Endothelial cell of umbilical vein (primary cell): ENCODE data around the gene ARHGEF28. TPM values are rescaled to one million over a fixed set of nuclear protein-coding genes. Genes with fewer than 3 reads are reported as not detected.

Experiments
- BruUV-seq: library from RNA; stranded (reverse); fragments of 400-500 nt; replicated peaks from 2 replicates; lab custom pipeline; 2021; lab: Mats Ljungman, UMichigan
- CTCF ChIA-PET: fragments of 300-600, 350-600 bp; sonication (Branson Sonifier 250); formaldehyde crosslinking; loops from one replicate; lab custom pipeline; 2021; ENCODE audit warnings: antibody characterized with exemption, inconsistent platforms; lab: Charles Lee
- POLR2A ChIA-PET: fragments of 300-600, 350-600 bp; sonication (Branson Sonifier 250); formaldehyde crosslinking; loops from one replicate; lab custom pipeline; 2021; ENCODE audit warnings: antibody characterized with exemption, inconsistent platforms; lab: Charles Lee
- DNase-seq: peaks from one replicate; pipeline ENCODE4 v3.0.0-alpha.2; 2011; ENCODE audit warnings: low read depth, low spot score
- FAIRE-seq: peaks from 2 replicates; lab custom pipeline; 2011; peaks lifted over from hg19 to GRCh38; lab: Jason Lieb, UNC
- H2AFZ ChIP-seq: 2 replicates; pipeline ENCODE4 v1.6.0; 2012; ENCODE audit warnings: low read depth, low read length, control low read depth, inconsistent platforms
- H3K27ac ChIP-seq: 2 replicates; pipeline ENCODE4 v1.5.1; 2011; ENCODE audit warnings: low read depth, mild to moderate bottlenecking, control low read depth, low read length, moderate library complexity; ENCODE audit not compliant: insufficient read depth
- H3K27me3 ChIP-seq, 2 experiments: 2 replicates each; pipeline versions ENCODE4 v1.6.0 to v1.6.1; 2011; ENCODE audit warnings: low read length in 2 of 2, mixed read lengths in 1 of 2; ENCODE audit not compliant: control insufficient read depth in 2 of 2, insufficient read depth in 2 of 2
- H3K36me3 ChIP-seq, 2 experiments: 2 replicates in 1 of 2; 3 replicates in 1 of 2; pipeline ENCODE4 v1.5.1; 2011; ENCODE audit warnings: low read length in 2 of 2, mild to moderate bottlenecking in 1 of 2, moderate library complexity in 1 of 2; ENCODE audit not compliant: control insufficient read depth in 2 of 2, insufficient read depth in 2 of 2; ENCODE audit errors: extremely low read depth in 1 of 2
- H3K4me1 ChIP-seq: 3 replicates; pipeline ENCODE4 v1.5.1; 2011; ENCODE audit warnings: mild to moderate bottlenecking, low read length; ENCODE audit not compliant: control insufficient read depth, insufficient read depth; ENCODE audit errors: extremely low read depth
- H3K4me2 ChIP-seq: 2 replicates; pipeline ENCODE4 v1.6.1; 2011; ENCODE audit warnings: low read length, control low read depth, mixed read lengths; ENCODE audit not compliant: insufficient read depth
- H3K4me3 ChIP-seq, 3 experiments: fragments of 200-600 bp in 1 of 3; sonication (generic), shearing (Covaris generic) in 1 of 3; replicated peaks in 1 of 3; 2 replicates each; pipeline ENCODE4 v1.5.1; 2011 to 2016; ENCODE audit warnings: control low read depth in 3 of 3, low read length in 3 of 3, mild to moderate bottlenecking in 2 of 3, inconsistent platforms in 1 of 3, low read depth in 1 of 3, moderate library complexity in 1 of 3; ENCODE audit not compliant: insufficient read depth in 1 of 3
- H3K79me2 ChIP-seq: 2 replicates; pipeline ENCODE4 v1.6.0; 2012; ENCODE audit warnings: low read length, inconsistent platforms; ENCODE audit not compliant: control insufficient read depth, insufficient read depth
- H3K9ac ChIP-seq: replicated peaks from 2 replicates; pipeline ENCODE3; 2011; ENCODE audit warnings: low read length, control low read depth; ENCODE audit not compliant: insufficient read depth; ENCODE audit errors: extremely low read depth
- H3K9me1 ChIP-seq: replicated peaks from 3 replicates; pipeline ENCODE4 v1.6.0; 2011; ENCODE audit warnings: mild to moderate bottlenecking, low read length; ENCODE audit not compliant: control insufficient read depth, insufficient read depth; ENCODE audit errors: extremely low read depth
- H3K9me3 ChIP-seq: replicated peaks from 2 replicates; pipeline ENCODE4 v1.5.1; 2012; ENCODE audit warnings: low read length, inconsistent platforms; ENCODE audit not compliant: control insufficient read depth, insufficient read depth
- H4K20me1 ChIP-seq: replicated peaks from 2 replicates; pipeline ENCODE3; 2011; ENCODE audit warnings: mild to moderate bottlenecking, low read length; ENCODE audit not compliant: control insufficient read depth, insufficient read depth; ENCODE audit errors: extremely low read depth
- CTCF ChIP-seq, 2 donors: IDR thresholded peaks; 1 replicate in 1 of 2; 2 replicates in 1 of 2; pipeline ENCODE4 v1.5.1; 2011; ENCODE audit warnings: low read length in 2 of 2, mild to moderate bottlenecking in 2 of 2, moderate library complexity in 2 of 2, control low read depth in 1 of 2, inconsistent platforms in 1 of 2, low read depth in 1 of 2; ENCODE audit not compliant: insufficient read depth in 1 of 2; ENCODE audit errors: extremely low read depth in 1 of 2
- EZH2 ChIP-seq: IDR thresholded peaks from 2 replicates; pipeline ENCODE4 v1.6.1; 2012; ENCODE audit warnings: borderline replicate concordance, low read depth, mild to moderate bottlenecking, moderate library complexity, low read length, inconsistent platforms; ENCODE audit not compliant: severe bottlenecking
- FOS ChIP-seq: IDR thresholded peaks from 2 replicates; pipeline ENCODE4 v1.6.1; 2011; ENCODE audit warnings: mild to moderate bottlenecking, low read length, moderate library complexity, borderline replicate concordance; ENCODE audit not compliant: insufficient read depth
- GATA2 ChIP-seq: IDR thresholded peaks from 2 replicates; pipeline ENCODE4 v1.7.0; 2011; ENCODE audit warnings: low read depth, mild to moderate bottlenecking, moderate library complexity, mixed read lengths, low read length; ENCODE audit not compliant: insufficient read length, insufficient read depth
- JUN ChIP-seq: IDR thresholded peaks from 2 replicates; pipeline ENCODE4 v1.6.1; 2011; ENCODE audit warnings: borderline replicate concordance, low read depth; ENCODE audit not compliant: insufficient read length, insufficient read depth
- MAX ChIP-seq: IDR thresholded peaks from 2 replicates; pipeline ENCODE4 v1.6.1; 2011; ENCODE audit not compliant: insufficient read depth, insufficient read length
- MYC ChIP-seq: IDR thresholded peaks from one replicate; pipeline ENCODE4 v1.6.1; 2011; ENCODE audit warnings: mild to moderate bottlenecking, low read depth, low read length
- POLR2A ChIP-seq: IDR thresholded peaks from 2 replicates; pipeline ENCODE4 v1.6.1; 2012; ENCODE audit warnings: low read depth, mild to moderate bottlenecking, control low read depth, low read length
- POLR2AphosphoS5 ChIP-seq: IDR thresholded peaks from 2 replicates; pipeline ENCODE4 v1.6.1; 2012; ENCODE audit warnings: low read depth, mild to moderate bottlenecking, control low read depth, low read length, moderate library complexity; ENCODE audit not compliant: insufficient read depth
- dilution Hi-C: fragments of 300-500 bp; cut with MboI; formaldehyde crosslinking; loops from one replicate; pipeline ENCODE4 v1.15.0; 2019; ENCODE audit warnings: low sequenced_read_pairs; ENCODE audit not compliant: extremely low pct_ligation_motif_present
- intact Hi-C: fragments of 100-400 bp; cut with micrococcal nuclease; formaldehyde crosslinking; loops from one replicate; pipeline ENCODE4 v1.10.0; 2022
- polyA plus RNA-seq, 4 experiments: library from polyadenylated mRNA; depleted of rRNA in 3 of 4; stranded (reverse) in 3 of 4; unstranded in 1 of 4; fragments of >200 nt; gene quantifications; 2 replicates each; pipeline versions ENCODE4 v1.2.1 to v1.2.3, GENCODE V29; 2011 to 2012; ENCODE audit warnings: missing spikeins in 1 of 4
- total RNA-seq: library from RNA; stranded (reverse); gene quantifications from 2 replicates; pipeline ENCODE4 v1.2.3, GENCODE V29; 2021

Gene ARHGEF28
- total and polyA plus RNA-seq, 2 donors (not counting 3 experiments of a cell fraction or from before 2014, with no cell fraction given): 29.5 to 108 TPM

DNA sequence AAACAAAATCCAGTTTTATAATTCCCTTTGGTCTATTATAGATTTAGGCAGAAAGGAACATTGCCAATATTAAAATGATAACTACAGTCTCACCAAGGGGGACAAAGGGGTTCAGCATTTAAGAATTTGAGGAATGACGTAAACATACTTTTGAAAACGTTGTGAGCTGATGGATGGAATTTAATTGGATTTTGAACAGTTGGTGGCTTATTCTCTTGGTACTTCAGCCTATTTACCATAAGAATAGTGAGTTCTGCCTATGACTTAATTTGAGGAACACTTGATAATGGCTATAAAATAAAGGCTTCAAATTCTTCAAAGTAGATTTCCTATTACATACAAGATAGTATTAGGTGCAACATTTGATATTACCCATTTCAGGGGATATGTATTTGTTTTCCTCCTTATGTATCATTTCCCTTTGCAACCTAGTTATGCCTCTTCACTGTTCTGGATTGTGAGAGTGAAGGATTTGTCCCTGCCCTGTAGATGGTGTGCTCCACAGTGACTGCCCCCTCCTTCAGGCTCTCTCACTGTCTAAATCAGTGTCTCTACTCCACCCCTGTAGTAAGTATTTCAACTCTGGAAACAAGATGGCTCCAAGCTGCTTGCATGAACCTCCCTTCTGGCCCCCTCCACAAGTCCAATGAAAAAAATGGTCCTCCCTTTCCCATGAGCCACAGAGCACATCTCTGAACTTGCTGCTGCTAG is 225.6 kb downstream of the ARHGEF28 start:
- TF ChIP-seq JUN (no peak), CTCF (IDR thresholded peaks at IDR 0.05; ENCODE audit: extremely low read depth in 1 of 2, insufficient read depth in 1 of 2, low read depth in 1 of 2, low read length in 2 of 2) (no peak)
- FAIRE-seq (no peak), DNase-seq (no peak)
- H3K9me3 ChIP-seq: no peaks in the 10 kb centered on the region
- CTCF ChIA-PET: interaction anchor here (1.0 kb wide), 2 partner anchors 260 to 261 kb away, joined by 3 to 4 read pairs; no protein-coding TSS in a partner anchor
- H3K79me2 ChIP-seq: peaks cover 4% of the 10 kb centered on the region
- intact Hi-C loops (loop anchor here (10.0 kb wide), 1 partner anchor 257 kb away; no protein-coding TSS in a partner anchor), dilution Hi-C loops (no loop called here)
- peaks cover 11% of the 10 kb centered on the region for H3K4me1 ChIP-seq
- H3K4me2 ChIP-seq: no peak overlapping the region
- BruUV-seq: no TSS peak
- no peak overlapping the region for H3K4me3 ChIP-seq
- H3K27ac ChIP-seq: no peak overlapping the region
- H3K27me3 ChIP-seq: no peaks in the 10 kb centered on the region
- peaks cover 6% of the 10 kb centered on the region for H4K20me1 ChIP-seq
- H3K9ac ChIP-seq: no peak overlapping the region
- no peak overlapping the region for H2AFZ ChIP-seq
- POLR2A ChIA-PET: no interaction called here
- H3K9me1 ChIP-seq: no peaks in the 10 kb centered on the region
- H3K36me3 ChIP-seq: peaks cover 10 to 31% of the 10 kb centered on the region in 2 experiments

DNA sequence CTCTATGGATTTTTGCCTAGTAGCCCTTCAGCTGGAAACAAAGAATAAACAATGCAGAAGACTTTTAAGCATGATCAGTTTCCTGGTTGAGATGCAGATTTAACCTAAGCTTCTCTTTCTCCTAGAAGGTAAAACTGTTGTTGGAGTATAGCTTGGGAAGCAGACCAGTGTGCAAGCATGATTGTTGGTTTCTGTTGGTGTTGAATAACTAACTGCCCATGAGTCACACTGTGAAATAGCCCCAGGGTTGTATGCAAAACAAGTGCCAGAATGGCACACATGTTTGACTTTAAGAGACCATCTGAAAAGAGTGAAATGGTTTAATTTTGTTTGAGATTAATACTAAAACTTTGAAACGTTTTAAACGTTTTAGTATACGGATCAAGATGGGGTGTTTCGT is 227.1 kb downstream of the ARHGEF28 start:
- peaks cover 16% of the 10 kb centered on the region for H3K4me1 ChIP-seq
- no TSS peak for BruUV-seq
- no peaks in the 10 kb centered on the region for H3K9me1 ChIP-seq
- no peak overlapping the region for H2AFZ ChIP-seq
- ChIA-PET CTCF (interaction anchor here (1.0 to 1.4 kb wide), 2 partner anchors 40 to 262 kb away, joined by 3 read pairs; no protein-coding TSS in a partner anchor), POLR2A (no interaction called here)
- peaks cover 3% of the 10 kb centered on the region for H4K20me1 ChIP-seq
- no peak overlapping the region for H3K9ac ChIP-seq
- dilution Hi-C loops (no loop called here), intact Hi-C loops (loop anchor here (10.0 kb wide), 1 partner anchor 258 kb away; no protein-coding TSS in a partner anchor)
- no peak for FAIRE-seq
- peaks cover 12 to 30% of the 10 kb centered on the region in 2 experiments for H3K36me3 ChIP-seq
- H3K27ac ChIP-seq: no peak overlapping the region
- H3K27me3 ChIP-seq: no peaks in the 10 kb centered on the region
- no peak overlapping the region for H3K4me3 ChIP-seq
- H3K4me2 ChIP-seq: no peak overlapping the region
- DNase-seq: no peak
- TF ChIP-seq POLR2AphosphoS5: no peak
- TF ChIP-seq MYC: no peak
- no peak for TF ChIP-seq FOS
- no peak for TF ChIP-seq MAX
- no peak for TF ChIP-seq POLR2A
- TF ChIP-seq JUN: no peak
- no peak for TF ChIP-seq CTCF (IDR thresholded peaks at IDR 0.05; ENCODE audit: extremely low read depth in 1 of 2, insufficient read depth in 1 of 2, low read depth in 1 of 2, low read length in 2 of 2)
- no peak for TF ChIP-seq EZH2
- no peak for TF ChIP-seq GATA2
- no peaks in the 10 kb centered on the region for H3K9me3 ChIP-seq
- H3K79me2 ChIP-seq: no peaks in the 10 kb centered on the region
